Skeletal muscle satellite cell (primary cell): ENCODE measurements around the gene ATXN10.

Experiments used
- H3K27me3 ChIP-seq: 2 replicates; pipeline ENCODE4 v1.7.0; 2013; ENCODE audit warnings: low read length; ENCODE audit not compliant: control insufficient read depth, insufficient read depth
- H3K36me3 ChIP-seq: 2 replicates; pipeline ENCODE4 v1.7.0; 2013; ENCODE audit warnings: mild to moderate bottlenecking, control low read depth, low read length; ENCODE audit not compliant: insufficient read depth
- H3K4me1 ChIP-seq: 2 replicates; pipeline ENCODE4 v1.7.0; 2013; ENCODE audit warnings: low read length; ENCODE audit not compliant: control insufficient read depth, insufficient read depth
- H3K4me2 ChIP-seq: 2 replicates; pipeline ENCODE4 v1.7.0; 2013; ENCODE audit warnings: mild to moderate bottlenecking, low read length
- H3K4me3 ChIP-seq: 2 replicates; pipeline ENCODE4 v1.7.0; 2013; ENCODE audit warnings: low read length
- H3K9ac ChIP-seq: 2 replicates; pipeline ENCODE4 v1.7.0; 2013; ENCODE audit warnings: mild to moderate bottlenecking, low read depth, low read length, moderate library complexity
- H3K9me3 ChIP-seq: replicated peaks from 2 replicates; pipeline ENCODE4 v1.7.0; 2013; ENCODE audit warnings: mild to moderate bottlenecking, control low read depth, low read length

Gene ATXN10

GRCh38 chr22:45859231-45860161 is 187.9 kb downstream of the ATXN10 start:
- Histone ChIP-seq H3K4me2 (no peak overlapping the region), H3K4me3 (no peak overlapping the region), H3K9me3 (no peaks in the 10 kb centered on the region), H3K4me1 (no peaks in the 10 kb centered on the region), H3K36me3 (peaks cover 11% of the 10 kb centered on the region), H3K27me3 (peaks cover under 1% of the 10 kb centered on the region), H3K9ac (no peak overlapping the region)

- Histone ChIP-seq H3K27me3 (peaks cover 8% of the 10 kb centered on the region), H3K36me3 (peaks cover 8% of the 10 kb centered on the region), H3K4me3 (no peak overlapping the region), H3K9me3 (no peaks in the 10 kb centered on the region), H3K9ac (no peak overlapping the region), H3K4me1 (no peaks in the 10 kb centered on the region), H3K4me2 (no peak overlapping the region)
Observed at GRCh38 chr22:45860201-45860600, 188.6 kb downstream of the ATXN10 start.

GRCh38 chr22:45861259-45861658 is 189.6 kb downstream of the ATXN10 start:
- Histone ChIP-seq H3K4me1 (peaks cover 2% of the 10 kb centered on the region), H3K36me3 (no peaks in the 10 kb centered on the region), H3K9me3 (no peaks in the 10 kb centered on the region), H3K9ac (no peak overlapping the region), H3K4me3 (no peak overlapping the region), H3K4me2 (no peak overlapping the region), H3K27me3 (peaks cover 18% of the 10 kb centered on the region)

DNA sequence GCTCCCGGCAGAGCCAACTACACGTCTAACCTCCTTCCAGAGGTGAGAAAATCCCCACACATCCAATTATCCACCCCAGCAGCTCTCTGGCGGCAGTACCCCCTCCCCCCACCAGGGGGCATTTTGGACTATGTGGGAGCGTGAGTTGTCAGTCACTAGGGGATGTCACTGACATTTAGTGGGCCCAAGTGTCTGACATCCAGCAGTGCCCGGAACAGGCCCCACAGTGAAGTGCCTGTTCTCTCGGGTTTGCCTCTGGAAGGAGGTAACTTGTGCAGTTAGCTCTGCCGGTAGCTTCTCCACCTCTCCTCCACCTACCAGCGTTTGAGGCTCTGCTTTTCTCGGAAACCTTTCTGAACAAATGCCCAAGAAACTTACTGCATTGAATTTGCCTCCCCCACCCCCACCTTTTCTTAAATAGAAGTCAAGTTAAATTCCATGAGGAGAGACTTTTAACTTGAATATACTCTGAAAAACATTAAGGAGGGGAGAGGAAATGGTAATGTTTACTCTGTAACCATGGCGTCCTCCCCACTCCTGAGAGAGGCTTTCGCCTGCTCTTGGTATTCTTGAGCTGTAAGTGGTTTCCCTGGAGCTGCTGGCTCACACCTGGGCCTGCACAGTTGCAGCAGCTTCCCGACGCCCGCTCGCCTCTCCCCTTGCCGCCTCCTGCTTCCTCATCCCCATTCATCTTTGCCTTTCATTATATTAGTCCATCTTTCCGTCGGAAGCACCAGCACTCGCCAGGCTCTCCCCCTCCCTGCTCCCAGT is 192.5 kb downstream of the ATXN10 start:
- H3K4me1 ChIP-seq = peaks cover 15% of the 10 kb centered on the region
- H3K9me3 ChIP-seq = no peaks in the 10 kb centered on the region
- H3K4me2 ChIP-seq = no peak overlapping the region
- peaks cover 46% of the 10 kb centered on the region for H3K27me3 ChIP-seq
- no peak overlapping the region for H3K4me3 ChIP-seq
- H3K9ac ChIP-seq = no peak overlapping the region
- no peaks in the 10 kb centered on the region for H3K36me3 ChIP-seq

- H3K4me2 ChIP-seq = no peak overlapping the region
- H3K9ac ChIP-seq = no peak overlapping the region
- peaks cover 15% of the 10 kb centered on the region for H3K4me1 ChIP-seq
- no peaks in the 10 kb centered on the region for H3K9me3 ChIP-seq
- H3K36me3 ChIP-seq = no peaks in the 10 kb centered on the region
- H3K27me3 ChIP-seq = peaks cover 55% of the 10 kb centered on the region
- H3K4me3 ChIP-seq = no peak overlapping the region
Observed at GRCh38 chr22:45864959-45865476, 193.4 kb downstream of the ATXN10 start.

DNA sequence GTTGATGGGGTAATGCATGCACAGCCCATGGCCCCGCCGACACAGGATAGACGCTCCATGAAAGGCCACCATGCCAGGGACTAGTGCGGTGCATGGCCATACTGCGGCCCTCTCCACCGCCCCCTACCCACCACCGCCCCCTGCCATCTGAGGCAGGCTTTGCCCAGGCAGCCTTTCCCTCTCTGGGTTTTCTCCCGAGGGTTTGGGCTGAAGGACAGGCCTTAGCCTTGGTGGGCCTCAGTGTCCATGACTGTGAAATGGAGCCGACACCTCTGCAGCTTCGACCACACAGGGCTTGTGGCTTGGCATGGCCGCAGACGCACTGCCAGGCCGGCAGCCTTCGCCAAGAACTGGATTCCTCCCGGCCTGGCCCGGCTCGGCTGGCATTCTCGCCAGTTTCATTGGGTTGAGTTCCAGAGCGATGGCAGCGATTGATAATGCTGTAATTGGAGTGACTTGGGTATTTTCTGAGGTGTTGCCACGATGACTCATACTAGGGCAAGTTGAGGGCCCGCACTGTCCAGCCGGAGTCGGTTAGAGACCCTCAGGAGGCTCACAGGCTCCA is 194.0 kb downstream of the ATXN10 start:
- Histone ChIP-seq H3K9ac (no peak overlapping the region), H3K4me2 (no peak overlapping the region), H3K36me3 (no peaks in the 10 kb centered on the region), H3K4me1 (peaks cover 15% of the 10 kb centered on the region), H3K27me3 (peaks cover 60% of the 10 kb centered on the region), H3K4me3 (no peak overlapping the region), H3K9me3 (no peaks in the 10 kb centered on the region)

- Histone ChIP-seq H3K36me3 (no peaks in the 10 kb centered on the region), H3K4me3 (no peak overlapping the region), H3K9ac (no peak overlapping the region), H3K9me3 (no peaks in the 10 kb centered on the region), H3K27me3 (peaks cover 60% of the 10 kb centered on the region), H3K4me1 (peaks cover 15% of the 10 kb centered on the region), H3K4me2 (peak overlapping the region; percentile 72)
Observed at GRCh38 chr22:45866126-45866645, 194.6 kb downstream of the ATXN10 start.

DNA sequence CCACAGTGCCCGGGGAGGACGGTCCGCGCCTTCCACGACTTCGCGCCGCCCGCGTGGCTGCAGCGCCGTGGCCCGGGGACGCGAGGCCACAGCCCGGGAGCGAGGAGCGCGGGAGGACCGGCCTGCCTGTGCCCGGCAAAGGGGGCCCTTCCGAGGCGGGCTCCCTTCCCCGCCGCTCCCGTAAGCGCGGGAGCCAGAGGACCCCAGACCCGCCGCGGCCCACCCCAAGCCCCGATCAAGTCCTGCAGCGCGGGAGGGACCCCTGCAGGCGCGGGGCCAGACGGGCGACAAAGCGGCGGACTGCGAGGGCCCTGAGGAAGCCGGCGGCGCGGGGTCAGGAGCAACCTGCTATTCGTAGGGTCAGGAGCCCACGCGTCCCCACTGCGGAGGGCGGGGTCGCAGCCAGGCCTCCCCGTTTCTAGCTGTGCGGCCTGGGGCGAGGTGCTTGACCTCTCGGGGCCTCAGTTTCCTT is 195.0 kb downstream of the ATXN10 start:
- Histone ChIP-seq H3K4me3 (peak overlapping the region; percentile 42), H3K9me3 (no peaks in the 10 kb centered on the region), H3K4me2 (peak overlapping the region; percentile 72), H3K4me1 (peaks cover 15% of the 10 kb centered on the region), H3K9ac (no peak overlapping the region), H3K36me3 (no peaks in the 10 kb centered on the region), H3K27me3 (peaks cover 60% of the 10 kb centered on the region)

DNA sequence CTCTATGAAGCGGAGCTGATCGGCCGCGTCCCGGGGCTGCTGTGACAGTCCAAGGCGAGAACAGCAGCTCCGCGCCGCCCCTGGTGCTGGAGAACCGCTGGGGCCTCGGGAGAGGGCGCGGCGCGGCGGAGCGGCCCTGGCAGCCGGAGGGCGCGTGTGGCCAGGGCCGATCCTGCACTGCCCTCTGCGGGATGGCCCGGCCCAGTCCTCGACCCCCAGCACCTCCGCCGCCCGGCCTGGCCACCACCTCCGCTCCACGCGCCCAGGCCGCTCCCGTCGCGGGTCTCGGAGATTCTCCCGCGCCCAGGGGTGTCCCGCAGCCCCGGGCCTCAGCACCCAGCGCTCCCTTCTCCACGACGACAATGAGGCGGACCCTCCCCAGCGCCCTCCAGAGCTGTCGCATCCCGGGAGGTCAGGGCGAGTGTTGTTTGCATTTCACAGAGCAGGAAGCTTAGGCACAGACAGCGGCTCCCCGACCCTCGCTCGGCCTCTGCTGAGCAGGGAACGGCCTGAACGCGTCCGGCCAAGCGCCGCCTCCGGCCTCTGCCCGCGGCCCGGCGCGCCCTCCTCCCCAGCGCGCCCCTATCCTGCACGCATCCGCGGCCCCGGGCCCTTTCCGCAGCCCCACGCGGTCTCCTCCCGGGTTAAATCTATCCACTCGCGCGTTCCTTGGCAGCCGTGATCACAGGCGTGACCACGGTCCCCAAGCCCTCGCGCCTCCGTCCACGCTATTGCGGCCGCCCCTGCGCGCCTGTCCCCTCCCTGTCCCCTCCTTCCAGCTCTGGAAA is 195.7 kb downstream of the ATXN10 start:
- Histone ChIP-seq H3K9ac (no peak overlapping the region), H3K27me3 (peaks cover 60% of the 10 kb centered on the region), H3K4me2 (peak overlapping the region; percentile 72), H3K4me3 (peak overlapping the region; percentile 42), H3K9me3 (peaks cover under 1% of the 10 kb centered on the region), H3K36me3 (no peaks in the 10 kb centered on the region), H3K4me1 (peaks cover 15% of the 10 kb centered on the region)

DNA sequence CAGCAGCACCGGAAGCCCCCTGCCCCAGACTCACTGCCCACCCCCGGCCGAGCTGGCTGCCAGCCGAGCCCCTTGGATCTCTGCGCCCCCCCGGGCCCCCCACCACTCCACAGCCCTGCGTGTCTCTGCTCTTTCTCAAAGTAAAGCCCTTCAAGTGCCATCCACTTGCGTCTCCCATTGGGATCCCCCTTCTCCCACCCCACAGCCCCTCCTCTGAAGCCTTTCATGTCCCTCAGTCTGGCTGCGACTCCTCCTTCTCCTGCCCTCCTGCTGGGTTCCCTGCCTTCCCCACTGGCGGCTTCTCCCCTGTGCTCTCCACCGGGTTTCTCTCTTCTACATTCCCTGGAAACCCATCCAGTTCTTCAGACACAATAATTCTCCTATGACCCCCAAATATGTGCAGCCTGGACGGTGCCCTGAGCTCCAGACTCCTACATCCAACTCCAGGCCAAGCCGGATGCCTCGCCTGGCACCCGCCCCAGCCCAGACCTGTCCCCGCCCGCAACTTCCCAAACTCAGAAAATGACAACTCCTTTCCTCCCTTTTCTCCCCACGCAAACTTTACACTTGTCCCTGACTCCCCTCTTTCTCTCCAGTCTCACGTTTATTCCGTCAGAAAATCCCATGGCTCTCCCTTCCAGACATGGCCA is 196.4 kb downstream of the ATXN10 start:
- Histone ChIP-seq H3K9me3 (peaks cover 7% of the 10 kb centered on the region), H3K4me3 (no peak overlapping the region), H3K36me3 (no peaks in the 10 kb centered on the region), H3K4me2 (no peak overlapping the region), H3K4me1 (peaks cover 15% of the 10 kb centered on the region), H3K27me3 (peaks cover 60% of the 10 kb centered on the region), H3K9ac (no peak overlapping the region)
